Loucy (cell line): Measurements from ENCODE around the gene SEMA3A.

ENCODE experiments used
- CTCF ChIP-seq: fragments of 200-600 bp; sonication (generic); conservative IDR thresholded peaks from 2 replicates; pipeline ENCODE4 v1.5.1; 2014; ENCODE audit warnings: mild to moderate bottlenecking, antibody characterized with exemption, low read length
- EZH2phosphoT487 ChIP-seq: fragments of 200-600 bp; IDR thresholded peaks from 2 replicates; pipeline ENCODE4 v1.6.1; 2018; ENCODE audit warnings: antibody characterized with exemption, mild to moderate bottlenecking, moderate library complexity, borderline replicate concordance

DNA sequence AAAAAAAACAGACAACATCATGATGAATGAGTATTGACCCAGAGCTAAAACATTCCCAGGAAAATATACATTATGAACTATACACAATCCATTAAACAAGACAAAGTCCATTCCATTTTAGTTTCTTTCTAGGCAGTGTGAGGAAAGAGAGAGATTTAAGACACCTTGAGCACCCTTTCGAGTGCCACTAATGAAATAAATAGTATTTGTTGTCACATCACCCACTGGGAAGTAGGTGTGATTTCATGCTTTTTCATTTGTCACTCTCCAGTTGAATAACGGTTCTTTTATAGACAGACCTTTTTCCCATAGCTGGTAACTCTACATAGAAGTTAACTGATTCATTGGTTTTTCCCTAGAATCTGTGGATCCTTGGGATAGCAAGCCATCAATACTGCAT, 29.9 kb upstream of the SEMA3A start:
- TF ChIP-seq CTCF (no peak), EZH2phosphoT487 (no peak)
